Right ventricle myocardium inferior (tissue), 1 donor: ENCODE data around the gene SDF2L1. TPM values are rescaled to one million over a fixed set of nuclear protein-coding genes. Genes with fewer than 3 reads are reported as not detected.
A peak's percentile ranks its signal among the peaks of the same experiment; 100 is the strongest.
"Not testable (repeated sequence)": the region's sequence is repeated elsewhere in the genome, so short reads cannot be mapped to it uniquely, and the experiment has no call there.

Source experiments
- ATAC-seq: fragments of 200-7000 bp; cut with Tn5 transposase; one replicate; pipeline ENCODE4 v1.9.1; 2020; ENCODE audit warnings: mild to moderate bottlenecking, moderate library complexity
- DNase-seq: peaks from one replicate; pipeline ENCODE4 v3.0.0; 2021; ENCODE audit errors: missing footprints
- intact Hi-C: fragments of 100-400 bp; cut with DNase I; formaldehyde crosslinking; loops from one replicate; pipeline ENCODE4 v1.11.0; 2022
- total RNA-seq: library from RNA; stranded (reverse); fragmentation: NEBNext Ultra II Directional; extraction: Animal tissue kit (Norgen Biotek cat#: 25700); gene quantifications from one replicate; pipeline ENCODE4 v1.2.1, GENCODE V29; 2021
- donor health status: DM: no; HTN: yes; CAD: no; lungs with severe emphysema.

SDF2L1 gene
- total RNA-seq, 1 donor from 2014 or later = 20.7 TPM

DNA sequence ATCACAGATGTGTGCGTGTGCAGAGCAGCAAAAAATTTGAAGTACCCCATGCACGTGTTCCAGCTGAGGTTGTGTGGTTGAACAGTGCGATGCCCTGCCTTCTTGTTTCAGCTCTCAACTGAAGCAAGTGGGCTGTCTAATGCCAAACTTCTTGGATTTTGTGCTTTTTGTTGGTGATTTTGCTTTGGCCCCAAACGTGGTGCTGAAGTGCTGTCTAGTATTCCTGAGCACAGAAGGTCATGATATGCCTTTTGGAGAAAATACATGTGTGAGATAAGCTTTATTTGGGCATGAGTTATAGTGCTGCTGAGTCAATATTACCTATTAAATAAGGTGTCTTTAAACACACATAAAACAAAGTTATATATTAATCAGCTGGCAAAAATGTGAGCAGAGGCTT, 26.4 kb upstream of the SDF2L1 start:
- DNase-seq (no peak), ATAC-seq (no peak)
- intact Hi-C loops = no loop called here

GRCh38 chr22:21617337-21617736, 24.8 kb upstream of the SDF2L1 start:
- ATAC-seq = not testable (repeated sequence)

DNA sequence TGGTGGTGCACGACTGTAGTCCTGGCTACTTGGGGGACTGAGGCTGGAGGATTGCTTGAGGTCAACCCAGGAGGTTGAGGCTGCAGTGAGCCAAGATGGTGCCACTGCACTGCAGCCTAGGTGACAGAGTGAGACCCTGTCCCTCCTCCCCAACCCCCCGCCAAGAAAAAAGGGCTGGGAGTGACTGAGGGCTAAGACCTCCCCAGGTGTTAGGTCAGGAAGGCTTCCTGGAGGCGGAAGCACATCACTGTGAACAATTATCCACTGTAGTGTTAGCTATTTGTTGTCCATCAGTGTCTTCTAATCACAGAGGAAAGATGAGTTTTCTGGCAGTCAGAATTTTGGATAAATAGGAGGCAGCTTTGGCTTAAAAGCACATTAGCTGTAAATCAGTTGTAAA, 21.1 kb upstream of the SDF2L1 start:
- no peak for DNase-seq
- no peak for ATAC-seq
- intact Hi-C loops = no loop called here

More at GRCh38 chr22:21617337-21617736, 24.8 kb upstream of the SDF2L1 start:
- intact Hi-C loops, DNase-seq: not testable (repeated sequence)

DNA sequence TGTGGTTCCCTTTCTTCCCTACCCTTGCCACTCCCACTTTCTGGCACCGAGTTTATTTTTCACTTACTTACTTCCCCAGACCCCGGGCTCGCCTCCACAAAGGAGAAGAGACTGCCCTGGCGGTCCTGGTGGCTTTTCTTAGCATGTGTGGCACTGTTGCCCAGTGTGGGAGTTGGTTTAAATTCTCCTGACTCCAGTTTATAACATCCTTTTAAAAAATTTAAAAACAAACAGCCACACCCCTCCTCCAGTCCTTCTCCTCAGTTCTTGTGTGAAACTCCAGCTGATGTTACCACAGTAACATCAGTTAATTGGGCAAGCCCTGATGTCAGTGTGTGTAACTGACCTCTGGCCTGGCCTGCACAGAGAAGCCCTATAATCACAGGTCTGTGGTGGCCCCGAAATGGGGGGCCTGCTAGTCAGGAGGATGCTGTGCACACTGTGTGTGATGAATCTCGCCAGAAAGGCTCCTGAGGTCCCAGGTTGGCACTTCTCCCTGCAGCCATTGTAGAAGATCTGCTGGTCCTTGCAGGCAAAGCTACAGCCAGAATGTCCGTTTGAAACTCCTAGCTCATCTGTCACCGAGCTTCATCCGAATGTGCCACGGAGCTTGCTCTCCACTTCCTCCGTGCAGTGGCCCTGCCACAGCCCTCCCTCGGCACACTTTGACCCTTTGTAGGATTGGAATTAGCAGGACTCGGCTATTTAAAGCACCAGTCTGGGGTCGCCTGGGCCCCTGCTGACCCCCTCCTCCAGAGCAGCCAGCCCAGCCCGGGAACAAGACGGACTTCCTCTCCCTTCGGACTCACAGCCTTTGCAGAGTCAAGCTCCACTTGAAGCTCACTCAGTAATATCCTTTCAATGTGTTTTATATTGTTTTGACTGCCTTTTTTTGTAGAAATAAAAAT, 19.8 kb upstream of the SDF2L1 start:
- DNase-seq = no peak
- ATAC-seq = no peak
- intact Hi-C loops = no loop called here

- intact Hi-C loops = no loop called here
- ATAC-seq (no peak), DNase-seq (no peak)
Measured at GRCh38 chr22:21622919-21623647, 19.0 kb upstream of the SDF2L1 start.

- intact Hi-C loops = no loop called here
- ATAC-seq (no peak), DNase-seq (no peak)
Measured at GRCh38 chr22:21623648-21623970, 18.5 kb upstream of the SDF2L1 start.

GRCh38 chr22:21624120-21624879, 17.8 kb upstream of the SDF2L1 start:
- ATAC-seq (peak; percentile 63), DNase-seq (no peak)
- intact Hi-C loops = no loop called here

DNA sequence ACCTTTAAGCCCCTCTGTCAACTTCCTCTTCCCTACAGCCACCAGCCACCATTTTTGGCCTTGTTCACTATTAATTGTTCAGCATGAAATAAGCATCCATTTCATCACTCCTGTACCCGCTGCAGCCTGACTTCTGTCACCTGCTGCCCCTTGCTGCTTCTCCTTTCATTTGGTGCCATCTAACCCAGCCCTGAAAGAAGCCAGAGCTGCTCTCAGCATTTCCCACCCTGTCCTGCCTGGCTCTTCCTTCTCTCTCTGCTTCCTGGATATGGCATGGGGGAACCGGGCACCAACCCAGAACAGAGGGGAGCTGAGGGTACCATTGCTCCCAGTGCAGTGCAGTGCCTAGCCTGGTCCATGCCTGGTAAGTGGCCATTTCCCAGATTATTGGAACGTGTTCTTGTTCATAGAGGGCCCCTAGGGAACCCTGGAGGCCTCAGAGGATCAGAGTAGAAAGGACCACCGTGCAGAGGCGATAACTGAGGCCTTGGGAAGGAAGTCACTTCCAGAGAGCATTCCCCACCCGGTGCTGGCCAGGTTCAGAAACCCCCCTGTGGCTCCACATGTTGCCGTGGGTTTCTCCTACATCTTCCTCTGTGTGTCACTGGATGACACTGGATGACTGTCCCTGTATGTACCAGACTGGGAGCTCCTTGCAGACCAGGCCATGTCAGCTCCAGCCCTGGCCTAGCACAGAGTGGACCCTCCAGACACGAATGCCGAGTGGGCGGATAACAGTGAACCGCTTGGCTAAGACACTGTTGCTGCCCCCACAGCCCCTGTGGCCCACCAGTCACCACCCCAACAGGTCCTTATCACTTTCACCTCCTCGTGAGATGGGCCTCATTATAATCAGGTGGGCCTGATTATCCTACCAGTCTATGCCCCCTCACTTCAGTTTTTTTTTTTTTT, 17.0 kb upstream of the SDF2L1 start:
- DNase-seq (no peak), ATAC-seq (no peak)
- intact Hi-C loops = loop anchor here (5.0 kb wide), 1 partner anchor 33 kb away; no protein-coding TSS in a partner anchor

DNA sequence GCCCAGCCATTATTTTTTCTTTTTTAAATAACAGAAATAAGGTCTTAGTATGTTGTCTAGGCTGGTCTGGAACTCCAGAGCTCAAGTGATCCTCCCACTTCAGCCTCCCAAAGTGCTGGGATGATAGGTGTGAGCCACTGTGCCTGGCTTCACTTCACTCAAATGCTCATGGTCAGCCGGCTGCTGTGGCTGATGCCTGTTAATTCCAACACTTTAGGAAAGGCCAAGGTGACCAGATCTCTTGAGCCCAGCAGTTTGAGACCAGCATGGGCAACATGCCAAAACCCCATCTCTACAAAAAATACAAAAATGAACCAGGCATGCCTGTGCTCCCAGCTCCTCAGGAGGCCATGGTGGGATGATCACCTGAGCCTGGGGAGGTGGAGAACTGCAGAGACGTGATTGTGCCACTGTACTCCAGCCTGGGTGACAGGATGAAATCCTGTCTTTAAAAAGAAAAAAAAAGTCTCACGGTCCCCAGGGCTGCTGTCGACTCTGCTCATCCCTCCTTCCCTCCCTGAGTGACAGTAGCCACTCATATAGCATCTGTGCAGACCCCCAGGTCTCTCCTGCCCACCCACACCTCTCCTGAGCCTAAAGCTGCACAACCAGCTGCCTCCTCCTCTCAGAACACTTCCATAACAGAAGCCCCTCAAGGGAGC, 15.9 kb upstream of the SDF2L1 start:
- ATAC-seq (no peak), DNase-seq (no peak)
- intact Hi-C loops = loop anchor here (5.0 kb wide), 1 partner anchor 34 kb away; no protein-coding TSS in a partner anchor

DNA sequence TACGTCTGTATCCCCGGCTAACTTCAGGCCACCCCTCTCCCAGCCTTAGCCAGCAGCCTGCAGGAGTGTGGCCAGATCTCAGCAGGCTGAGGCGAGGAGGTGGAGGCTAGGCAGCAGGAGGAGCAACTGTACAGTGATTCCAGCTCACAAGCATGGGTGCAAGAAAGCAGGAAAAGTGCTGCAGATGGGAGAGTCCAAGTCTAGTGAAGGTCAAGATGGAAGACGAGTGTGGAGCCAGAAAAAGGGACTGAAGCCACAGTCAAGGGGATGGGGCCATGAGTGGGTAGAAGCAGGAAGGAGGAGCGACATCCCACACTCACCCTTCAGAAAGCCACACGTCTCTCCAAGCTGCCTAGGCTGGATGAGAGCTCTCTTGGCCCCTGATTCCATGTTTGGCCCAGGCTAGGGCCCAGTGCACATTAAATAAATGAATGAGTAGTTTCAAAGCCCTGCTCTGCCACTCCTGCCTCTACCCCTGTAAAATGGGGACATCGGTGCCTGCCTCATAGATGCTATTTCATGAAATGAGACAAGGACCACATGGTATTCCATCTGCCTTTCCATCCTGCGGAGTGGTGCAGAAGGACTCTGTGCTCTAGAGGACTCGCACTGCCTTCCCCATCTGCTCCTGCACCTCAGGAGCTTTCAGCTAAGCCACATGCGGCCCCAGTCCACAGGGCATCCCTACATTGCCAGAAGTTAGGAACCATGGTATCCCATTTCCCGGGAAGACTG, 15.2 kb upstream of the SDF2L1 start:
- ATAC-seq (no peak), DNase-seq (no peak)
- intact Hi-C loops = loop anchor here (5.0 kb wide), 1 partner anchor 35 kb away; no protein-coding TSS in a partner anchor

GRCh38 chr22:21628386-21629254, 13.5 kb upstream of the SDF2L1 start:
- intact Hi-C loops = loop anchor here (5.0 kb wide), 1 partner anchor 36 kb away; no protein-coding TSS in a partner anchor
- peak; percentile 1 for ATAC-seq
- no peak for DNase-seq

DNA sequence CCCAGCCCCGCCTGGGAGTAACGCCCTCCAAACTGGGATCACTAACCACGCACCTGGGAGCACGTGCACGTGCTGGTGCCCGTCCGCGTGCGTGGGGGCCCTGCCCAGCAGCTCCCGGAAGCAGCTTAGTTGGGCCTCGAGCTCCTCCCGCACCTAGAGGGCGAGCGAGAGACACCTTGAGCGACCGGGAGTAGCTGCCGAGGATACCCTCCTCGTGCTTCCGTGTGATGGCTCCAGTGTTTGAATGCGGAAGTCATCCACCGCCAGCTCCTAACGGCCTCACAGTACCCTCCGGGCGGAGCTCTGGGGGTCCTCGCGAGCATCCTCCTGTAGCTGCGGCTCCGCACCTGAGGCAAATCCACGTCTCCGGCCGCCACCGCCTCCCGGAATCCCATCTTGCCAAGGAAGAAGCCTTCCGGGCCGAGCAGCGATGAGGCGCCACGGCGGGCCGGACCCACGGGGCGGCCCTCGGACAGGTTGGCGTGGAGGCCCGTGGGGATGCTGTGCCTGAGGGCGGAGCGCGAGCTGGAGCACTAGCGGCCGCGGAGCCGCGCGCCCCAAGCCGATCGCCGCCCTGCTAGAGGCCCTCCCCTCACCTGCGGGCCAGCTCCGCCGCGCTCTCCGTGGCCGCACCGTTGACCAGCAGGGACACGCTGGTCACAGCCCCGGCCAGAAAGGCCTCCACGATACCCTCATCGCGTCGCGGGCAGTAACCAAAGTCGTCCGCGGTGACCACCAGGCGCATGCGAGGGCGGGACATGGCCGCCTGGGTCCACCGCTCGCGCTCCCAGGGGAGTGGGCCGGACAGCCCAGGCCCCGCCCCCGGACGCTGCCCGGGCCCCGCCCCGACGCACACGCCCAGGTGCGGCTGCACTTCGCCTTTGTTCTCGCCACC, 12.6 kb upstream of the SDF2L1 start, which contains the start of gene YDJC:
Gene YDJC (minus strand): TSS at position 768 of the 895 bp plus-strand sequence. CDS start 8 bp downstream, at position 760.
- intact Hi-C loops = loop anchor here (5.0 kb wide), 1 partner anchor 37 kb away; no protein-coding TSS in a partner anchor
- DNase-seq (peak; percentile 97), ATAC-seq (peak; percentile 97)

GRCh38 chr22:21631025-21631424, 11.1 kb upstream of the SDF2L1 start:
- intact Hi-C loops = no loop called here
- ATAC-seq = no peak

DNA sequence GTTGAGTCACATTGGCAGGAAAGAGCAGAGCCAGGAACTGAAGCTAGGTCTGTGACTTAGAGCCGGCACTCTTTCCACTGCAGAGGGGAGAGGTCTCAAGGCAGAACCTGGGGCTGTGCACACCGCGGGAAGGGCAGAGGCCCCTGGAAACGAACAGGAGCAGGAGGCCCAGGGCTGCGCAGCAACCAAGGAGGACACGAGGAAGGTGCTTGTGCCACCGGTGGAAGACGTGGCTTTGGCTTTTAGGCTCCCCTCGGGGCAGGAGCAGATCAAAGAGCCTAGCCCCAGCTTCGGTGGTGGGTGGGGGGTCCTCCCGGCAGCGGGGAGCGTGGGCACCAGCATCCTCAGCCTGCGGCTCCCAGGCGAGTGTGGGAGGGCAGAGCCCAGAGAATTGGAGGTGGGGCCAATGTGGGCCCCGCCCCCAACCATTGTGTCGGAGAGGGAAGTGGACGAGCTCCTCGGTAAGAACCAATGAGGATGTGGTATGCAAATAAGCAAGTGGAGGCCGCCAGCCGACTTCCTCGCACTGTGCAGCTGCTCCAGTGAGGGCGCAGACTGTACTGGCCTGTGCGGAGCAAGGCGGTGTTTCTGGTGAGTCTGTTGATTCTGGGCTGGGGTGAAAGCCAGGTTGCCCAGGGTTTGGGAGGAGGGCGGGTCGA, 9.7 kb upstream of the SDF2L1 start, which contains the start of gene CCDC116:
Gene CCDC116 (plus strand): TSS at position 524 of the 659 bp plus-strand sequence. CDS start 422 bp downstream, outside the sequence.
- intact Hi-C loops = no loop called here
- DNase-seq = no peak
- ATAC-seq = no peak

More at GRCh38 chr22:21631025-21631424, 11.1 kb upstream of the SDF2L1 start:
- no peak for DNase-seq
